SK-N-SH (cell line): Measurements from ENCODE around the gene PDCD1. TPM values are rescaled to one million over a fixed set of nuclear protein-coding genes. Genes with fewer than 3 reads are reported as not detected.
A peak's percentile ranks its signal among the peaks of the same experiment; 100 is the strongest.

Experiments
- CTCF ChIA-PET: fragments of 300-600, 350-600 bp; formaldehyde crosslinking; extraction: SDS; loops from one replicate; lab custom pipeline; 2021; lab: Yijun Ruan, JAX
- POLR2A ChIA-PET: fragments of 350-600 bp; sonication (Branson Sonifier 250); formaldehyde crosslinking; extraction: SDS; loops from one replicate; lab custom pipeline; 2020; ENCODE audit warnings: antibody characterized with exemption, inconsistent platforms; lab: Yijun Ruan, JAX
- DNase-seq: peaks from one replicate; pipeline ENCODE4 v3.0.0; 2012
- H2AFZ ChIP-seq: fragments of 200-600 bp; sonication (generic); 2 replicates; pipeline ENCODE4 v1.8.1; 2016; ENCODE audit warnings: antibody characterized with exemption, mild to moderate bottlenecking, low read depth
- H3F3A ChIP-seq: fragments of 200-600 bp; sonication (generic); replicated peaks from 2 replicates; pipeline ENCODE3; 2016; ENCODE audit warnings: antibody characterized with exemption, mild to moderate bottlenecking; ENCODE audit not compliant: insufficient read depth
- H3K27ac ChIP-seq, 2 experiments: fragments of 200-500 bp in 1 of 2; fragments of 200-600 bp in 1 of 2; sonication (Bioruptor generic) in 1 of 2; sonication (generic), shearing (Covaris generic) in 1 of 2; 2 replicates each; pipeline versions ENCODE4 v1.5.1 to v1.6.1; 2014 to 2016; ENCODE audit warnings: low read depth in 2 of 2, inconsistent platforms in 1 of 2, low read length in 1 of 2, mild to moderate bottlenecking in 1 of 2, mixed read lengths in 1 of 2
- H3K27me3 ChIP-seq: fragments of 200-600 bp; sonication (generic), shearing (Covaris generic); 2 replicates; pipeline ENCODE4 v1.6.1; 2016; ENCODE audit warnings: mixed run types; ENCODE audit not compliant: insufficient read depth
- H3K36me3 ChIP-seq, 2 experiments: fragments of 200-500 bp in 1 of 2; fragments of 200-600 bp in 1 of 2; sonication (Bioruptor generic) in 1 of 2; sonication (generic) in 1 of 2; replicated peaks in 1 of 2; 2 replicates each; pipeline versions ENCODE3 to v1.5.1; 2014 to 2016; ENCODE audit warnings: low read length in 1 of 2, mild to moderate bottlenecking in 1 of 2; ENCODE audit not compliant: insufficient read depth in 2 of 2, control insufficient read depth in 1 of 2
- H3K4me1 ChIP-seq, 2 experiments: fragments of 200-500 bp in 1 of 2; fragments of 200-600 bp in 1 of 2; sonication (Bioruptor generic) in 1 of 2; sonication (generic), shearing (Covaris generic) in 1 of 2; 2 replicates each; pipeline versions ENCODE4 v1.5.1 to v1.6.1; 2014 to 2016; ENCODE audit warnings: low read depth in 1 of 2, low read length in 1 of 2, mixed run types in 1 of 2; ENCODE audit not compliant: insufficient read depth in 2 of 2, control insufficient read depth in 1 of 2
- H3K4me2 ChIP-seq: fragments of 200-600 bp; sonication (generic), shearing (Covaris generic); 2 replicates; pipeline ENCODE4 v1.6.1; 2017; ENCODE audit warnings: mixed run types
- H3K4me3 ChIP-seq, 2 experiments: fragments of 200-500 bp in 1 of 2; fragments of 200-600 bp in 1 of 2; sonication (Bioruptor generic) in 1 of 2; sonication (generic), shearing (Covaris generic) in 1 of 2; 2 replicates each; pipeline versions ENCODE4 v1.5.1 to v1.8.1; 2014 to 2016; ENCODE audit warnings: low read depth in 2 of 2, inconsistent platforms in 1 of 2, low read length in 1 of 2, mild to moderate bottlenecking in 1 of 2, mixed read lengths in 1 of 2, moderate library complexity in 1 of 2
- H3K79me2 ChIP-seq: fragments of 200-600 bp; sonication (generic); 2 replicates; pipeline ENCODE4 v1.8.1; 2017; ENCODE audit warnings: mild to moderate bottlenecking; ENCODE audit not compliant: insufficient read depth
- H3K9ac ChIP-seq: fragments of 200-600 bp; sonication (generic); 2 replicates; pipeline ENCODE4 v1.6.1; 2017; ENCODE audit warnings: mixed run types
- H3K9me2 ChIP-seq: fragments of 200-600 bp; sonication (generic); 2 replicates; pipeline ENCODE4 v1.6.1; 2017; ENCODE audit warnings: mixed run types
- H3K9me3 ChIP-seq: fragments of 200-600 bp; sonication (generic); 2 replicates; pipeline ENCODE4 v1.6.1; 2017; ENCODE audit warnings: mixed run types, mild to moderate bottlenecking, moderate library complexity
- H4K20me1 ChIP-seq: fragments of 200-600 bp; sonication (generic); 2 replicates; pipeline ENCODE4 v1.6.1; 2017; ENCODE audit warnings: mild to moderate bottlenecking, mixed run types; ENCODE audit not compliant: insufficient read depth
- CHD2 ChIP-seq: fragments of 150-350 bp; IDR thresholded peaks from 2 replicates; pipeline ENCODE4 v1.6.1; 2018; ENCODE audit warnings: low read length; ENCODE audit not compliant: partially characterized antibody
- ELF1 ChIP-seq: IDR thresholded peaks from 2 replicates; pipeline ENCODE4 v1.4.0; 2012
- EZH2phosphoT487 ChIP-seq: fragments of 200-600 bp; sonication (generic); IDR thresholded peaks from 2 replicates; pipeline ENCODE4 v1.6.1; 2017; ENCODE audit warnings: low read depth, mixed run types, mild to moderate bottlenecking, antibody characterized with exemption, moderate library complexity, borderline replicate concordance
- FOSL2 ChIP-seq: IDR thresholded peaks from 2 replicates; pipeline ENCODE4 v1.4.0; 2012; ENCODE audit warnings: low read depth, mild to moderate bottlenecking, moderate library complexity, borderline replicate concordance
- FOXJ3 ChIP-seq: sonication (generic); formaldehyde crosslinking; IDR thresholded peaks from 2 replicates; pipeline ENCODE4 v1.5.1; 2020; ENCODE audit warnings: mild to moderate bottlenecking, missing genetic modification reagents
- GATA2 ChIP-seq: sonication (generic); formaldehyde crosslinking; IDR thresholded peaks from 2 replicates; pipeline ENCODE4 v1.5.0; 2020; ENCODE audit warnings: mild to moderate bottlenecking, missing genetic modification reagents
- MXI1 ChIP-seq: IDR thresholded peaks from 2 replicates; pipeline ENCODE4 v1.6.1; 2012; ENCODE audit warnings: mild to moderate bottlenecking, low read depth, low read length, improper control_type of control experiment
- NFIC ChIP-seq: IDR thresholded peaks from 2 replicates; pipeline ENCODE4 v1.4.0; 2012; ENCODE audit warnings: borderline replicate concordance
- NRF1 ChIP-seq: IDR thresholded peaks from 2 replicates; pipeline ENCODE4 v1.6.1; 2012; ENCODE audit warnings: low read depth, mild to moderate bottlenecking, low read length
- POLR2AphosphoS5 ChIP-seq: IDR thresholded peaks from 2 replicates; pipeline ENCODE4 v1.6.1; 2012; ENCODE audit warnings: low read depth, low read length
- RAD21 ChIP-seq: IDR thresholded peaks from 2 replicates; pipeline ENCODE4 v1.6.1; 2012; ENCODE audit warnings: mild to moderate bottlenecking, low read length
- RXRA ChIP-seq: IDR thresholded peaks from 2 replicates; pipeline ENCODE4 v1.4.0; 2012; ENCODE audit warnings: low read depth, mild to moderate bottlenecking, borderline replicate concordance
- SIN3A ChIP-seq: IDR thresholded peaks from 2 replicates; pipeline ENCODE4 v1.6.1; 2012; ENCODE audit warnings: low read depth, mild to moderate bottlenecking, low read length, moderate library complexity, borderline replicate concordance
- TCF12 ChIP-seq: IDR thresholded peaks from 2 replicates; pipeline ENCODE4 v1.4.0; 2012
- YY1 ChIP-seq: IDR thresholded peaks from 2 replicates; pipeline ENCODE4 v1.4.0; 2012; ENCODE audit warnings: low read depth, mild to moderate bottlenecking
- whole genome bisulfite sequencing: methylation state at CpG from one replicate; pipeline ENCODE4 v1.1.6; 2017; ENCODE audit warnings: low lambda C conversion rate; 5-methylcytosine and 5-hydroxymethylcytosine counted together
- polyA plus RNA-seq, 3 experiments: library from polyadenylated mRNA; depleted of rRNA; stranded (reverse); fragments of >200 nt; gene quantifications; 2 replicates each; pipeline ENCODE4 v1.2.3, GENCODE V29; 2012
- TF ChIP-seq, protein P1 (sequence below): fragments of 150-350 bp; IDR thresholded peaks from 2 replicates; pipeline ENCODE4 v1.6.1; 2017; ENCODE audit warnings: antibody characterized with exemption, low read length, low read depth, borderline replicate concordance

PDCD1 gene
- polyA plus RNA-seq, 1 of the 3 experiments (the other 2 are of a cell fraction), result not detected

DNA sequence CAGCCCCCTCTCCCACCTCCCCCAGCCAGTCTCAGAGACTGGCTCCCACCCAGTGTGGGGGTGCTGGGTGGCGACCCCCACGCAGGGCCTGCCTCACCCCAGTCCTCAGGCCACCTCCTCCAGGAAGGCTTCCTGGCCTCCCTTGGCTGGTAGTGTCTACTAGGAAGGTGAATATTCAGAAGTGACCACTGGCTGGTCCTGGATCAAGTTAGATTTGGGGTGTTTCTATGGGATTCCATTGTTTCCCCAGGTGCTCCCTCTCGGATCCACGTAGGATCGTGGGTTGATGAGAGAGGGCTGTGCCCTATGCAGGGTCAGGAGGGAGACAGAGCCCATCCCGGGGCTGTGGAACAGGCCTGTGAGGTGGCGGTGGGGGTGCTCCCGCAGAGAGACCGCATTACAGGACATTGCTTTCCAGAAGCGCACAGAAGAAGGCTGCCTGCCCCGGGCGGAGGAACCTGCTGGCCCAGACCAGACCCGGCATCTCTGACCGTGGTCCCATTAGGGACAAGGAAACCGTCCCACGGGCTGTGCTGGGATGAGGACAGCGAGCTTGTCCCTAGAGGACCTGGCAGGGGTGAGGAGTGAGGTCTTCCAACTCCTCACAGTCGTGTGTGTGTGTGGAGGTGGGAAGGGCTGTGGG, 3.3 kb downstream of the PDCD1 start:
- no peak overlapping the region for H2AFZ ChIP-seq
- no peak overlapping the region for H3K9ac ChIP-seq
- H4K20me1 ChIP-seq, result no peaks in the 10 kb centered on the region
- CTCF ChIA-PET, result interaction anchor here (1.0 to 1.1 kb wide), 3 partner anchors 13 to 123 kb away, joined by 3 to 4 read pairs (median 3); no protein-coding TSS in a partner anchor
- peaks cover 12 to 21% of the 10 kb centered on the region in 2 experiments; a peak in 3 of 4 replicates for H3K4me1 ChIP-seq
- no peaks in the 10 kb centered on the region for H3F3A ChIP-seq
- TF ChIP-seq SIN3A, result no peak
- TF ChIP-seq MXI1, result no peak
- TF ChIP-seq, protein P1, sequence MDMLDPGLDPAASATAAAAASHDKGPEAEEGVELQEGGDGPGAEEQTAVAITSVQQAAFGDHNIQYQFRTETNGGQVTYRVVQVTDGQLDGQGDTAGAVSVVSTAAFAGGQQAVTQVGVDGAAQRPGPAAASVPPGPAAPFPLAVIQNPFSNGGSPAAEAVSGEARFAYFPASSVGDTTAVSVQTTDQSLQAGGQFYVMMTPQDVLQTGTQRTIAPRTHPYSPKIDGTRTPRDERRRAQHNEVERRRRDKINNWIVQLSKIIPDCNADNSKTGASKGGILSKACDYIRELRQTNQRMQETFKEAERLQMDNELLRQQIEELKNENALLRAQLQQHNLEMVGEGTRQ, result no peak
- TF ChIP-seq POLR2AphosphoS5, result no peak
- TF ChIP-seq RAD21, result no peak
- TF ChIP-seq FOSL2, result no peak
- TF ChIP-seq GATA2 (CRISPR knock-in tag), result no peak
- TF ChIP-seq FOXJ3 (CRISPR knock-in tag), result no peak
- TF ChIP-seq NRF1, result no peak
- no peak for TF ChIP-seq YY1
- TF ChIP-seq RXRA, result no peak
- TF ChIP-seq NFIC, result no peak
- no peak for TF ChIP-seq TCF12
- TF ChIP-seq EZH2phosphoT487, result no peak
- no peak overlapping the region for H3K27ac ChIP-seq
- no peaks in the 10 kb centered on the region for H3K9me3 ChIP-seq
- H3K36me3 ChIP-seq, result no peaks in the 10 kb centered on the region
- no peaks in the 10 kb centered on the region for H3K27me3 ChIP-seq
- no peak overlapping the region for H3K4me2 ChIP-seq
- no peaks in the 10 kb centered on the region for H3K9me2 ChIP-seq
- H3K4me3 ChIP-seq, result no peak overlapping the region
- WGBS, result 73% methylated on average over 9 of the region's 18 CpGs
- peak; percentile 39 for DNase-seq
- POLR2A ChIA-PET, result no interaction called here
- no peaks in the 10 kb centered on the region for H3K79me2 ChIP-seq

DNA sequence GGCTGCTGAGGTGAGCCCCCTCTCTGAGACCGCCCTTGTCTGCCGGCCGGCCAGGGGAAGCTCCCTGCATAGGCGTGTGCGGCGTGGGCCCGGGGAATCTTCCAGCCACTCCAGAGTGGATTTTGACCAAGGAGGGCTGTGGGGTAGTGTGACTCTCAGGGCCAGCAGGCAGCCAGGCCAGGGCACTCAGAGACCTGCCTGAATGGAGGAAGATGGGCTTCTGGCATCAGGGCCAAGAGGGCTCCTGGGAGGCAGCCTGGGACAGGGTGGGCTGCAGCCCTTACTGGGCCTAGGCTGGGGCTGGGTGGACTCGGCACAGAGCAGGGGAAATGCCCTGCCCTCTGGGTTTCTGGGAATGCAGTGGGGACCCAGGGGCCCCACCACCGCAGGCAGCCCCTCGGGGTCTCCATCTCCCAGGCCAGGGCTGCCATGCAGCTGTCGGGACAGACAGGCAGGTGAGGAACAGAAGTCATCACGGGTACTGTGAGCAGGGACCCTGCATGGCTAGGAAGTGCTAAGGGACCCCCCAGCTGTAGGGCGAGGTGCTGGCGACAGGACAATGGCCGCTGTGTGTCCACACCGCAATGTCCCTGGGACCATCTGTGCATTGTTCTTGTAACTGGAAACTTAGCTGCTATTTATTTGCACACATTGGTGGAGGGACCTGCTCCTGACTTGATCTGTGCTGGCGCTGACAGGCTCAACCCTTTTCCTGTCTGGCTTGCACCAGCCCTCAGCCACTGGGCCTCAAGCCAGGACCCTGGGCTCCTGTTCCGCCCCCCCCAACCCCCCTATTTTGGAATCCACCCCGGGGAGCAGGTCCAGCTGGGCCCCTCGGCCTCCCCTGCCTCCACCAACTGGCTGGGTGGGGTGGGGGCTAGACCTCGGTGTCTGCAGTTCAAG, 4.1 kb downstream of the PDCD1 start:
- H3K4me1 ChIP-seq, result peaks cover 12 to 24% of the 10 kb centered on the region in 2 experiments; a peak in 3 of 4 replicates
- TF ChIP-seq CHD2 (no peak), GATA2 (CRISPR knock-in tag) (no peak), ELF1 (no peak)
- peak; percentile 62 for DNase-seq
- ChIA-PET CTCF (interaction anchor here (1.0 to 1.1 kb wide), 2 partner anchors 16 to 122 kb away, joined by 3 to 4 read pairs; no protein-coding TSS in a partner anchor), POLR2A (interaction anchor here (0.6 to 0.9 kb wide), 2 partner anchors 13 to 604 kb away, joined by 3 read pairs; no protein-coding TSS in a partner anchor)
- H3K9ac ChIP-seq, result no peak overlapping the region
- H3K4me3 ChIP-seq, result no peak overlapping the region
- 50% methylated on average over 5 of the region's 21 CpGs for WGBS
- H2AFZ ChIP-seq, result no peak overlapping the region
- H3K79me2 ChIP-seq, result no peaks in the 10 kb centered on the region
- no peaks in the 10 kb centered on the region for H3K9me3 ChIP-seq
- H4K20me1 ChIP-seq, result no peaks in the 10 kb centered on the region
- H3K4me2 ChIP-seq, result no peak overlapping the region; the same call in 1 of the 2 replicates
- no peaks in the 10 kb centered on the region for H3K27me3 ChIP-seq
- no peaks in the 10 kb centered on the region for H3K36me3 ChIP-seq
- peak overlapping the region in 1 of 2 experiments; percentile 17; a peak in 1 of 4 replicates for H3K27ac ChIP-seq
- no peaks in the 10 kb centered on the region for H3K9me2 ChIP-seq
- no peaks in the 10 kb centered on the region for H3F3A ChIP-seq
